Left renal pelvis (tissue), 4 donors: Measurements from ENCODE around the gene RNASE13. TPM values are rescaled to one million over a fixed set of nuclear protein-coding genes. Genes with fewer than 3 reads are reported as not detected.
"Not testable (repeated sequence)": the region's sequence is repeated elsewhere in the genome, so short reads cannot be mapped to it uniquely, and the experiment has no call there.

Source experiments
- DNase-seq, 4 donors: peaks; one replicate each; pipeline ENCODE4 v3.0.0-alpha.2; 2013; ENCODE audit warnings: low read depth in 4 of 4, low spot score in 3 of 4
- polyA plus RNA-seq, 4 donors: library from polyadenylated mRNA; unstranded; fragments of 120-200 nt; gene quantifications; one replicate each; pipeline ENCODE4 v1.2.1, GENCODE V29; 2013; ENCODE audit not compliant: insufficient read length in 4 of 4

Gene RNASE13
- polyA plus RNA-seq, 4 donors, result 0.44 to 0.95 (median 0.52) TPM; not detected in 1

DNA sequence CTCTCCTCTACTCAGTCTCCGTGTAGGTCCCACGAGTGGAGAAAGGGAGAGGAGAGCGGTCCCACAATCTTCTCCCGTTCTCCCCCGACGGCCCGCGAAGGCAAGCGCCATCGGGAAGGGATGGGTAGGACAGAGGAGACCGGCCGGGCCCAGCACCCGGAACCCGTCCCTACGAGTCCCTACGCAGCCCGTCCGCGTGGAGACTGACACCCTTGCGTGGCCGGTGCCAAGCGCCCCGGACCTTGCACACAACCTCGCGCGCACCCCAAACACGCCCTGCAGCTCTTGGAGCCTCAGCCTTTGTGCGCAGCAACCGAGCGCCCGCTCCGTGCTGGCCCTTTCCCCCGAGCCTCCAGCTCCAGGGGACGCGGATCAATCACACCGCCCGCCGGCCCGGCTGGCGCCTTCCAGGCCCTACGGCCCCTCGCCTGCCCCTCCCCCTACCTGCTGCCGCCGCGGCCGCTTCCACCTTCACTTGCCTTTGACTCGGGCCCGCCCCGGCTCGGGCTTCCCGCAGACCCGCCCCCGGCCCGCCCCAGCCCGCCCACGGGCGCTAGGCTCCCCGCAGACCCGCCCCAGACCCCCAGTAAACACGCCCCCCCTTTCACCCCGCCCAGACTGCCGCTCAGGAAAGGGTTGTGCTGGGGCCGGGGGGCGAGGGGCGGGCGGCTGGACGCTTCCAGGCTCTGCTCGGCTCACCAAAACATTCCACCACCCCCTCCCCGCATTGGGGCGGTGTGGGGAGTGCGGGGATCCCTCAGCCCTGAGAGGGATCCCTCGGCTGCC lies 9.8 kb downstream of the RNASE13 start, which contains the start of gene NDRG2:
NDRG2 (minus strand) TSS at position 477 of the 786 bp plus-strand sequence. CDS start 1,746 bp downstream, outside the sequence.
- peak in 3 of 4 donors; percentile 55 to 59 (median 58) for DNase-seq

DNA sequence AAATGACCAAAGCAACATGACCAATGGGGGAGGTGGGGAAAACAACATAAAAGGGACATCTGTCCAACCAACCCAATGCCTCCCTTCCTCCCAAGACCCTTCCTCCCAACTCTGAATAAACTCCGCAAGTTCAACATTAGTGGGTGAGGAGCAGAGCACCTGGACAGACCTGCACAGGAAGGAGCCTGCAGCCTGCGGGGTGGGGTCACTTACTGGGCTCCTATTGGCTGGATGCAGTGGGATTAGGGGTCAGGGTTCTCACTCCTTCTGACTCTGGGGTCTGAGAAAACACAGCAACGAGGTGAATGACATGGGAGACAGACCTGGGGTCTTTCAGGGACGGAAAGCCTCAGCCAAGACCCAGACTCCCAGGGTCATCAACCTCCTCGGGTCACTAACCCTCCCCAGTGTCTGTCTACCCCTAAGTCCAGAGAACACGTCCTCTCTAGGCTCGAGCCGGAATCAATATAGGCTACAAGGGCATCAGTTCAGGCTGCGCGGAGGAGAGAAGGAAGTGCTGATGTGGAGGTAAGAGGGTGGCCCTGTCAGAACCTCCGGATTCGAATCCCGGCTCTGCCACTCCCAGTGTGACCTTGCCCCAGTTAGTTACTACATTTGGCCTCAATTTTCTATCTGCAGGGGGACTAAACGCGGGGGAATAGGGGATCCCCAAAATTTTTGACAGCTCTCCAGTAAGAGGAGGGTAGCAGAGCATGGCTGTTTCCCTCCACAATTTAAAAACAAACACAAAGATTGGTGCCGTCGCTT lies 10.6 kb downstream of the RNASE13 start:
- no peak for DNase-seq

DNA sequence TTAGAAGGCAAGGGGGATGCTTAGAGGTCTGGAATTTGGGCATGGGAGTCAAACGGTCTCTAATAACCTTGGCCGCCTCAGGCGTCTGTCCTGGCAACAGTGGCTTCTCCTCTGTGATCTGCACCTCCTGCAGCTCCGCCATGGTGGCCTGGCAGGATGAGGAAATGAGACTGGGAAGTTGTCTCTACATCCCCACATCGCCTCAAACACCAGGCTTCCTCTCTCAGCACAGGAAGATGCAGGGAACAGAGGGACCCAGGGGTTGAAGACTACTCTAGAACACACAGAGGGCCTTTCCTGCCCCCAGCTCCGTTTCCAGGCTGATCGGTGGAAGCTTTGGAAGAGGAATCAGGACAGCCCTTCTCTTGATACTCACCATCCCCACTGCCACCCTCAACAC lies 11.4 kb downstream of the RNASE13 start:
- DNase-seq, result no peak

DNA sequence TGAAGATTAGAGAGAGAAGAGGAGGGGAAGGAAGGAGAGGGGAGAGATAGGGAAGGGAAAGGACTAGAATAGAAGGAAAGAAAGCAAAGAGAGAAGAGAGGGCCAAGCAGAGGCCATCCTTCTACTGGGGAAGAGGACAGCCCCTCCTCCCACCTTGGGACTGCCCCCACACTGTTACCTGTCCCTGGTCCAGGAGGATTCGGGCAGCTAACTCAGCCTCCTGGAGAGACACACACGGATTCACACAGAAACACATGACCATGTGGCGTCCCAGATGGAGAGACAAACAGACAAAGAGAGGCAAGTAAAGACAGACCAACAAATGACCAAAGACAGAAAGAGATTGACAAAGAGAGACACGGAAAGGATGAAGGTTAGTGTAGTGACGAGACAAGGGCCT lies 11.9 kb downstream of the RNASE13 start:
- DNase-seq, result no peak

DNA sequence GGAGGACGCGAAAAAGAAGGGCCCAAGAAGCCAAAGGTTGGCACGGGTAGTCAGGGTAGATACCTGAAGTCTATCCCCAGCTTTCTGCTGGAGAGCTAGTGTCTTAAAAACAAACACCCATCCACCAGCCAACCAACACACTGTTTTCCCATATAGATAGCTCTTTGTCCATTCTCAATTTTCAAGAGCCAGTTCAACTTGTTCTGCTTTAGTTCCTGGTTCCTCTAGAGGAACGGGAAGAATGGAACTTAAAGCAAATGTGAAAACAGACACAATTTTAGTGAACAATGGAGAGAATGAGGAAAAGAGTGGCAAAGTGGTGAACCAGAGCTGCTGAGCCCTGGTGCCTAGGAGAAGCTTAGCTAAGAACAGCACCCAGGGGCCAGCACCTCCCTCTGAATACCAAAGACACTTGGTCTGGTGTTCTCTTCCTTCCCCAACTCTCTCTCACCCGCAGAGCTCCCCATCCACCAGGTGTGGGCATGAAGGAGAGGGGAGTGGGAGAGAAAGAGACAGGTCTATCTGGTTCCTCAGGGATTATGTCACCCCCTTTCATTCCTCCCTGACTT lies 13.5 kb downstream of the RNASE13 start:
- DNase-seq, result no peak

DNA sequence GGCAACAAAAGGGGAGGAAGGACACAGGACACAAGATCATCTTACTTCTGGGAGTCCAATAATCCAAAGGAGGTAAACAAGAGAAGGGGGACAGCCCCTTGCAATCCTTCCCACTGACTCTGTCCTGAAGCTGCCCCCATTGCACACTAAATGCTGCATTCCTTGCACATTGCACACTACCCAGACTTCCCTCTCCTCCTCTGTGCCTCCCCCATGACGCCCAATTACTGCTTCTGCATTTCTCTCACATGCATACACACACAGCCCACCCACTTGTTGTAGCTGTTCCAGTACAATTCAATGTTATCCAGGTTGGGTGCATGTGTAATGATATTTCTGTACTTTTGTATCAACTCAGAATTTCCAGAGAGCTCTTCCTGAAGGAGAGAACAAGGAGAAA lies 15.2 kb downstream of the RNASE13 start:
- no peak for DNase-seq

DNA sequence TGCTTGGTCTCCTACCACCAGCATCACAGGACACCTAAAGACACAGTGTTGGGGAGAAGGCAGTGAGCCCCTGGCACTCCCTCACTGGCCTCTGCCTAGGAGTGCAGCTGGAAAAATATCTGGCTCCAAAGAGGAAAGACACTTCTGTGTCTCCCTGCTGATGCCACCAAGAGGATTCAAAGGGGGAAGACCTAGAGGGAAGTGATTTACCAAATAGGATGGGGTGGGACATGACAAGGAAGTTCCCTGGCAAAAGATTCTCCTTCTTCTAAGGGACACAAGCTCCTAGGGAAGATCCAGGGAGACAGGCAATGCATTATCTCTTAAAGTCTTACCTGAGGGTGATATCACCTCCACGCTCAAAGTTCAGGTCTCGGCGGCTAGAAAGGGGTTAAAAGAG lies 15.8 kb downstream of the RNASE13 start:
- DNase-seq, result no peak

DNA sequence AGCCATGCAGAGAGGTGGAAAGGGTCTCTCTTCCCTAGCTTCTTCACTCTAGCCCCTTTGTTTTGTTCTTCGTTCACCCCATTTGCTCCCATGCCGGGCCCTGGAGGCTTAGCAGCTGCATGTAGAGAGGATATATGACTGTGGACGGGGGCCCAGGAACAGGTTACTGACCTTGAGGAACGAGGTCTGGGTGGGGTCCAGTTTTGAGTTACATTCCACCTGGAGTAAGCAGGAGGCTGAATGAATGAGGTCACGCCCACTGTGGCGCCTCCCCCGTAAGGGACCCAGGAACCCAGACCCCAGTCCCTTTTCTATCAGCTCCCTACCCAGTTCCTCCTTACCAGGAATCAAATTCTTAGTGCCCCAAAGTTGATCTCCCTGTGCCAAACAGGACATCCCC lies 16.3 kb downstream of the RNASE13 start:
- DNase-seq, result no peak

DNA sequence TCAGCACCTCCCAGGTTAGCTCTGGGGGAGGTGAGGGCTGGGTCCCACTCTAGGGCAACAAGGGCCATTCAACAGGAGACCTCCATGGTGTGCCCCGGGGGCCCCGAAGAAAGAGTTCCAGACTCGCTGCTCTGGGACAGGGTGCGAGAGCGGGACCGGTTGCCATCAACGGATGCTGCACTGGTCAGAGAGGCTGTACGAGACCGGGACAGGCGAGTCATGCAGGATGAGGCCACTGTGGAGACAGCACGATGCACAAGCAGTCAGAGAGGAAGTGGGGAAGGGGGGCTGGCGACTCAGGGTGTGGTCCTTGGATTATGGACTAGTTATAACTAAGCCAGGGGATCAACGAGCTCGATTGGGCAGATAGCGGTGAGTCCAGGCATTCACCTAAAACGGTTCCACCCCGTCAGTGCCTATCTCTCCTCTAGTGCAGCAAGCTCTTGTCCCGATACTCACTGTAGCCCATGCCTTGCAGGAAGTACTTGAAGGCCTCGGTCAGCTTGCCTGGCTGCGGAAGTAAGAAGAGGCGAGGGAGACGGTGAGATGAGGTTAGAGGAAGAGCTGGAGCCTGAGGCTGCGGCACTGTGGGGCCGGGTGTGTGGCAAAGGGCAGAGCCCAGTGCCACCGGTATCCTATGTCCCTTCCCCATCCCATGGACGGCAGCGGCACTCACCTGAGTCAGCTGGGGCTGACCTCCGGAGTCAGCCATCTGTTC lies 16.9 kb downstream of the RNASE13 start:
- DNase-seq, result no peak

DNA sequence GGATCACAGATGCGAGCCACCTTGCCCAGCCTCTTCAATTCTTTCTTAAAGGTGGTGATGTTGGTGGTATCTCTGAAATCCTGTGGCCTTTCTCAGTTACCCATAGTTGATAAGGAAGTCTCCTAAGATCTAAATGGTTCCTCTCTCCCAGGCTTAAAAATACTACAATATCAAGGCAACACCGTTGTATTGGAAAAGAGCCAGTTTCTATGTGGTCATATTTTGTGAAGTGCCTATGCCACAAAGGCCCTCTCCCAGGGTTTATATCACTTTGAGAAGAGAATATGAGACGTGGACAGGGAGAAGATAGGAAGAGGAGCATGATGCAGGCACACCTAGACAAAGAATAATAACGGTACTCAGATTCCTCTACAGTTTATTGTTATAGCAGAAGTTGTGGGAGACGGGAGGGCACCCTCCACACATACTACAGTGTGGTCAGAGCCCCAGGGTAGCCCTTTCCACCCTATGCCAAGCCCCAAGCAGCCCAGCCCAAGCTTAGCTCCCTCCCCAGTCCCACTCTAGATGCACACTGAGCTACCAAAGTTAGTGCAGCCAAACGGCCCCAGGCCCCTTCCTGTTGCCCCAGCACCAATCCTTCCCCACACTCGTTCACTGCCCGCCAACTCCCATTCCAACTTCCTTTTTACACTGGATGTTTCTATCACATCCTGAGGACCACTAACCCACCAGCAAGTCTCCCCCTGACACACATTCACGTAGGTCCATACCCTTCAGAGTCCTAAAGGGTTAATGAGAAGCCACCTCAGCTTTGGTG lies 18.0 kb downstream of the RNASE13 start:
- DNase-seq, result no peak

DNA sequence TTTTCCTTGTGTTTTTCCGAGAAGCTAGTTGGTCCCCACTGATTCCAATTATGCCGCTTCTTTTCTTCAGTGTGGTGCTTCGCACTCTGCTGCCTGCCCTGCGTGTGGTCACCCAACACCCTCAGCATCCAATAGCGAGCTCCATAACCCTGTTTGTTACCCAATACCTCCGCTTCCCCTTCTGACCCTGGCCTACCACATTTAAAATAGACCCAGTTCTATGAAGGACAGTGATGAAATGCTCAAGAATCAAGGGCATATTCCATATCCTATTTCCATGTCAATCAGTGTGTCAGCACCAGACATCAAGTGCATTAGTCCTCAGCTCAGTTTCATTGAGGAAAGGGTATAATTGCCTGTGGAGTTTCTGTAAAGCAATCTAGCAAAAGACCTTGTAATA lies 19.3 kb downstream of the RNASE13 start:
- no peak for DNase-seq

DNA sequence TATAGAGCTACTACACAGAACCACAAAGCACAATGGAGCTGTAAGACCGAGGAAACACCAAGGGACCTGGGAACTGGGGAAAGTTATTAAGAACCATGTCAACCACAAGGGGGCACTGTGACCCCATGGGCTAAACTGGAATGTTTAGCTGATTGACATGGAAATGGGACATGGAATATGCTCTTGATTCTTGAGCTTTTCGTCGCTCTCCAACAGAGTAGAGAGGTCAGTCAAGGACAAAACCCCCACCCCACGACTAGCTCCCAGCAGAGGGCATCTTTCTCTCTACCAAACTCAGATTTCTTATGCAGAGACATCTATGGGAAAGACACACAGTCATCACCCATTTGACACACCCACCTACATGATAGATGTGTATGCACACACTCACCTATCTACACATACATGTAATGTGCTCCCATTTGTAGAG lies 19.8 kb downstream of the RNASE13 start:
- peak; percentile 76 to 82 (median 81) for DNase-seq

DNA sequence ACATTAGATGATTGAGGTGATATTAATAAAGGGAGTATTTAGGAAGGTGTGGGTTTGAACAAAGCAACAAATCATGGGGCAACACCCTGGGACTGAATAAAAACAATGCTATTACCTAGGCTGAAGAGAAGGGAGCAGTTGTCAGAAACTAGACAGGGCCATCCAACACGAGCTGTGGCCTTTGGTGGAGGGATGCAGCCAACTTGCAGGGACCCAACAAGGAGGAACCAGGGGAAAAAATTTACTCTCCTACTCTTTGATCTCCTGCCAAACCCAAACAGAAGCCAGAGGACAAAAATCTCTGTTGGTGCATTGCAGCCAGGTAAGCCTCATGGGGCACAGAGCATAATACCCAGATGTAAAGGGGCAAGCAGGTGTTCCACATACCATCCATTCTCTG lies 23.5 kb downstream of the RNASE13 start:
- DNase-seq, result no peak

DNA sequence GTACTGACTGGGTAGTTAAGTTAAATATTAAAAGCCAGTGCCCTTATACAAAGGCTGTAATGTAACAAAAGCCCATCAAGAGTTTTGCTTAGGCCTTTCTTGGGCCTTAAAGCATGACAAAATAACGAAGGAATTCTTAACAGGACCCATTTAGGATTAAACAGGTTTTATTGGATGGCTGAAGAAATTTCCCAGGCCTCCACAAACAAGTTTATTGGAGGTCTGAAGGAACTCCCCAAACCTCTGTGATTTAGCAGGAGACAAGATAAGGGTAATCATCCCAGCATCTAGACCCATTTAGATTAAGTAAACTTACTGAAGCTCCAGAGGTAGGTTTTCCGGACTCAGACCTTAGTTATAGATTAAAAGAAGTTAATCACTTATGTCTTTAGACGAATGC lies 24.9 kb downstream of the RNASE13 start:
- not testable (repeated sequence) for DNase-seq

DNA sequence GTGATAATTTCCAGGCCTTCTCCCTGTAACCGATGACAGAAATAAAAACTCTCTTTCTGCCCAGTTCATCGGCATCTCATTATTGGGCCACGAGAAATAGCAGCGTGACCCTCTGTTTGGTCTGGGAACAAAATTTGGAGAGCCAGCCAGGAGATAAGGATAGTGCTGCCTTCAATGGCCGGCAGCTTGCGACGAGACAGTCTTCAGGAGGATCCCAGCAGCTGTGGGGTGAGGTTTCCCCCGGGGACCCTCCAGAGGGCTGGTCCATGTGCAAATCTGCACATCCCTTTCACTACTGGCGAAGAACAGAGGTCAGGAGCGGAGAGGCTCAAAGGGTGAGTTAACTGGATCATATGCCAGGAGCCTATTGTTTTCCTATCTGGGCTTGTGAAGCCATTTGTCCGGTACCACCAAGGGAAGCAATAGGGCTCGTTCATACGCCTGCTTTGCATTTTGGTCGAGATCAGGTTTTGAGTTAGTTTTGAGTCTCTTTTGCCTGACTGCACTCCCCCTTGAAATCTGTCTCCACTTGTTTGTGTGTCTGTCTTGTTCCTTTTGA lies 30.7 kb downstream of the RNASE13 start:
- DNase-seq, result no peak

DNA sequence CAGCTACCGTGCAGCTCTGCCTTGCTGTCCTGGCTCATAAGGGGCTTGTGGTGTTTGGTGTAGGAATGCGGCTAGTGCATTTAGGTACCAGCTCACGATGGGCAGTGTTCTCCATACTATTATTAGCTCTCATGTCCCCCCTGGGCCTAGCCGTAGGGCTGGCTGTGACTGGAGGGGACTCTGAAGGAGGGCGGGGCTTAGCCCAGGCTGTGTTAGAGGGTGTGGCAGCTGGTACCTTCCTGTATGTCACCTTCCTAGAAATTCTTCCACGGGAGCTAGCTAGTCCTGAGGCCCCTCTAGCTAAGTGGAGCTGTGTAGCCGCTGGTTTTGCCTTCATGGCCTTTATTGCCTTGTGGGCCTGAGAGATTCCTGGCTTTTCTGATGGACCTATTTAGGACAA lies 33.4 kb downstream of the RNASE13 start:
- no peak for DNase-seq

DNA sequence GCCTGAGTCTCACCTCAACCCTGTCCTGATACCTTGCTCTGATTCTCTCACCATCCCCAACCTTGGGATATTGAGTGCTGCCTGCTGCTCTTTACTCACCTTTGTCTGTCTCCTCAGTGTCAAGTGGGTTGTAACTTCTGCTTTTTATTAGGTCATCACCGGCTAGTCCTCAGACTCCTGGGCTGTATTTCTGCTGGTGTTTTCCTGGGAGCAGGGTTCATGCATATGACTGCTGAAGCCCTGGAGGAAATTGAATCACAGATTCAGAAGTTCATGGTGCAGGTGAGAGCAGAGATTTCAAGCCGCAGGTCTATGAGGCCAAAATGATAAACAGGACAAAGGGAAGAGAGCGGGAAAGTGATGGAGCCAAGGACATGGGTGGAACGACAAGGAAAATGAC lies 35.0 kb downstream of the RNASE13 start:
- no peak for DNase-seq

DNA sequence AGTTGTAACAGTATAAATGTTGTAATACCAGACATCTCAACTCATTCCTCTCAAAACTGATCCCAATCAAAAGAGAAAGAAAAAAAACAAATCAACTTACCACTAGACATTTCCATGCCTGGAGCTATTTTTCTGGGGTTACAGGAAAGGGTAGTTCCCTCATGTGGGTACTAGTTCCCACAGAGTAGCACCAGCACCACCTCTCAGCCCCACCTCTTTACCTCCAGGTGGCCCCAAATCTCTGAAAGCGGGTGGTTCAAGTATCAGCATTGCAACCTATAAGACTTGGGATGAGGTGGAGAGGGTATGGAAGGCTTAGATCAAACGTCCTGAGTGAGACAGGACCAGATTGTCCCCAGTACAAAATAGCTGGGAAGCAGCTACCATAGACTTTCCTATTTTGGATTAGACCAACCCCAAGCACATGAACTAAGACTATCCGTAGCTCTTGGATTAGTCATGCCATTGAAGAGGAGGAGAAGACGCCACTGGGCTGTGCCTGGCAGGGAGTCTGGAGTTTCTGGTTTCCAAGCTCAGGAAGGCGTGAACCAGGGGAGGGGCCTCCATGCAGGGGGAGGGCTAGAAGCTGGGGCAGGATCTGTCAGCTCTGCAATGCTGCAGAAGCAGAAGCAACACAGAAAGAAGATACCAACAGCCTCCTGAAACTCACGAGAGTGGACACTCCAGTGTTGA lies 35.8 kb downstream of the RNASE13 start, which contains the start of gene SLC39A2:
SLC39A2 (plus strand) TSS at position 620 of the 693 bp plus-strand sequence. CDS start 154 bp downstream, outside the sequence.
- DNase-seq, result no peak

DNA sequence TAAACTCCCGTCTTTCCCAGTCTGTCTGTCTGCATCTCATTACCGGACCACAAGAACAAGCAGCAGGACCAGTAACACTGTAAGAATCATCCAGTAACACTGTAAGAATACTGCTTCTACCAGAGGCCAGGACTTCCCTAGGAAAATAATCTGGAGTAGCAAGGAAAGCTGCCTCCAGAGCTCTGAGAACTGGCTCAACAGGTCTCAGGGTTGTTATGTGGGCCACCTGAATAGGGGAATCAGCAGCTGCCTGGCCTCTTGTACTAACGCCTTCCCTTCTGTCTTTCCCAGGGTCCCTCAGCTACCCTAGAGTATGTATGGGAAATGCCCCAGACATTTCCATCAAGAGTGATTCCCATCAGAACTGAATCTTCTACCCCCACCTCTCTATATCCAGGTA lies 36.5 kb downstream of the RNASE13 start:
- DNase-seq, result no peak
